Bronchial epithelial cell (primary cell): ENCODE data around the gene CNOT8. TPM values are rescaled to one million over a fixed set of nuclear protein-coding genes. Genes with fewer than 3 reads are reported as not detected.

Experiments
- DNase-seq: peaks from one replicate; pipeline ENCODE4 v3.0.0-alpha.2; 2010; ENCODE audit warnings: low read depth
- FAIRE-seq: peaks from 2 replicates; lab custom pipeline; 2011; peaks lifted over from hg19 to GRCh38; lab: Jason Lieb, UNC
- H3K27me3 ChIP-seq: 2 replicates; pipeline ENCODE4 v1.5.1; 2011; ENCODE audit warnings: low read length; ENCODE audit not compliant: control insufficient read depth, insufficient read depth
- H3K36me3 ChIP-seq: 2 replicates; pipeline ENCODE4 v1.5.1; 2011; ENCODE audit warnings: low read length; ENCODE audit not compliant: control insufficient read depth, insufficient read depth
- H3K4me3 ChIP-seq: 2 replicates; pipeline ENCODE4 v1.5.1; 2011; ENCODE audit warnings: mild to moderate bottlenecking, low read depth, low read length, control low read depth
- total RNA-seq: library from RNA; depleted of rRNA; stranded (reverse); fragments of >200 nt; gene quantifications from 2 replicates; pipeline ENCODE4 v1.2.1, GENCODE V29; 2014
- TF ChIP-seq, protein P1 (sequence below): IDR thresholded peaks from 2 replicates; pipeline ENCODE4 v1.5.1; 2011; ENCODE audit warnings: mild to moderate bottlenecking, moderate library complexity, low read length, control low read depth, inconsistent platforms; ENCODE audit not compliant: insufficient read depth, severe bottlenecking

CNOT8 gene
- total RNA-seq, 1 donor from 2014 or later: 56.1 TPM

GRCh38 chr5:154836225-154836624 lies 22.2 kb upstream of the CNOT8 start:
- FAIRE-seq: no peak

GRCh38 chr5:154837009-154837901 lies 21.2 kb upstream of the CNOT8 start:
- TF ChIP-seq, protein P1, sequence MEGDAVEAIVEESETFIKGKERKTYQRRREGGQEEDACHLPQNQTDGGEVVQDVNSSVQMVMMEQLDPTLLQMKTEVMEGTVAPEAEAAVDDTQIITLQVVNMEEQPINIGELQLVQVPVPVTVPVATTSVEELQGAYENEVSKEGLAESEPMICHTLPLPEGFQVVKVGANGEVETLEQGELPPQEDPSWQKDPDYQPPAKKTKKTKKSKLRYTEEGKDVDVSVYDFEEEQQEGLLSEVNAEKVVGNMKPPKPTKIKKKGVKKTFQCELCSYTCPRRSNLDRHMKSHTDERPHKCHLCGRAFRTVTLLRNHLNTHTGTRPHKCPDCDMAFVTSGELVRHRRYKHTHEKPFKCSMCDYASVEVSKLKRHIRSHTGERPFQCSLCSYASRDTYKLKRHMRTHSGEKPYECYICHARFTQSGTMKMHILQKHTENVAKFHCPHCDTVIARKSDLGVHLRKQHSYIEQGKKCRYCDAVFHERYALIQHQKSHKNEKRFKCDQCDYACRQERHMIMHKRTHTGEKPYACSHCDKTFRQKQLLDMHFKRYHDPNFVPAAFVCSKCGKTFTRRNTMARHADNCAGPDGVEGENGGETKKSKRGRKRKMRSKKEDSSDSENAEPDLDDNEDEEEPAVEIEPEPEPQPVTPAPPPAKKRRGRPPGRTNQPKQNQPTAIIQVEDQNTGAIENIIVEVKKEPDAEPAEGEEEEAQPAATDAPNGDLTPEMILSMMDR: no peak
- FAIRE-seq: no peak
- H3K4me3 ChIP-seq: no peak overlapping the region
- no peak for DNase-seq
- no peaks in the 10 kb centered on the region for H3K36me3 ChIP-seq
- H3K27me3 ChIP-seq: no peaks in the 10 kb centered on the region

More at GRCh38 chr5:154836225-154836624, 22.2 kb upstream of the CNOT8 start:
- Histone ChIP-seq H3K36me3 (no peaks in the 10 kb centered on the region), H3K4me3 (no peak overlapping the region), H3K27me3 (no peaks in the 10 kb centered on the region)
- no peak for DNase-seq
- TF ChIP-seq, protein P1: no peak

- no peak for FAIRE-seq
Measured at GRCh38 chr5:154840435-154841272, 17.8 kb upstream of the CNOT8 start.

DNA sequence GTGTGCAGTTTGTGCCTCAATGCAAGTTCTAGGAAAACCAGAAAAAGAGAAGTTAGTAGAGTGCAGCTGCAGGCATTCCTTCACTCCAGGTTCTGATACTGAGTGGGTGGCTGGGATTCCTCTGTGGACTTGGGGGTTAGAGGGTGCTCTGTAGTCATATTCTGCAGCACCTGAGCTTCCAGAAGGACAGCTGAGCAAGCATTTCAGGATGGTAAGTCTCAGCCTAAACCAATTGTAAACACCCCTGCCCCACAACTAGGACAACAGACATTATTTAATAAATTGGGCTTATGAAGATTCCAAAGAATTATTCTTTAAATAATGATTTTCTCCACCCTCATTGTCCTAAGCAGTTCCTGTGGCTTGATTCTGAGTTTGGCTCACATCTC lies 17.2 kb upstream of the CNOT8 start:
- no peaks in the 10 kb centered on the region for H3K27me3 ChIP-seq
- H3K4me3 ChIP-seq: no peak overlapping the region
- FAIRE-seq (no peak), DNase-seq (no peak)
- TF ChIP-seq, protein P1: no peak
- no peaks in the 10 kb centered on the region for H3K36me3 ChIP-seq

More at GRCh38 chr5:154840435-154841272, 17.8 kb upstream of the CNOT8 start:
- Histone ChIP-seq H3K36me3 (no peaks in the 10 kb centered on the region), H3K4me3 (no peak overlapping the region), H3K27me3 (no peaks in the 10 kb centered on the region)
- DNase-seq: no peak
- TF ChIP-seq, protein P1: no peak

GRCh38 chr5:154842689-154843530 lies 15.5 kb upstream of the CNOT8 start:
- DNase-seq: no peak
- Histone ChIP-seq H3K4me3 (no peak overlapping the region), H3K27me3 (no peaks in the 10 kb centered on the region), H3K36me3 (no peaks in the 10 kb centered on the region)
- TF ChIP-seq, protein P1: no peak
- FAIRE-seq: no peak
